Neural progenitor cell (in vitro differentiated cells): ENCODE data around the gene FN3KRP. TPM values are rescaled to one million over a fixed set of nuclear protein-coding genes. Genes with fewer than 3 reads are reported as not detected.

ENCODE experiments used
- DNase-seq: peaks from one replicate; pipeline ENCODE4 v3.0.0-alpha.2; 2016; ENCODE audit warnings: low spot score
- H2AFZ ChIP-seq: fragments of 200-600 bp; sonication (generic); replicated peaks from 2 replicates; pipeline ENCODE4 v1.6.1; 2016; ENCODE audit warnings: antibody characterized with exemption
- H3F3A ChIP-seq: fragments of 200-600 bp; sonication (generic); 2 replicates; pipeline ENCODE4 v1.6.1; 2016; ENCODE audit warnings: antibody characterized with exemption, low read depth
- H3K27ac ChIP-seq: fragments of 200-600 bp; sonication (generic); 2 replicates; pipeline ENCODE4 v1.5.1; 2016; ENCODE audit warnings: mild to moderate bottlenecking
- H3K27me3 ChIP-seq: fragments of 200-600 bp; sonication (generic); 2 replicates; pipeline ENCODE4 v1.6.1; 2016; ENCODE audit warnings: mild to moderate bottlenecking, moderate library complexity
- H3K36me3 ChIP-seq: fragments of 200-600 bp; sonication (generic); 2 replicates; pipeline ENCODE4 v1.5.1; 2016
- H3K4me1 ChIP-seq: fragments of 200-600 bp; sonication (generic); 2 replicates; pipeline ENCODE4 v1.6.1; 2016; ENCODE audit warnings: mixed run types
- H3K4me2 ChIP-seq: fragments of 200-600 bp; sonication (generic); 2 replicates; pipeline ENCODE4 v1.6.1; 2016
- H3K4me3 ChIP-seq: fragments of 200-600 bp; sonication (generic); 2 replicates; pipeline ENCODE4 v1.5.1; 2016
- H3K79me2 ChIP-seq: fragments of 200-600 bp; sonication (generic); 2 replicates; pipeline ENCODE4 v1.6.1; 2016; ENCODE audit warnings: low read depth
- H3K9ac ChIP-seq: fragments of 200-600 bp; sonication (generic); 2 replicates; pipeline ENCODE4 v1.6.1; 2016
- H3K9me3 ChIP-seq: fragments of 200-600 bp; sonication (generic); 2 replicates; pipeline ENCODE4 v1.5.1; 2016; ENCODE audit warnings: low read depth
- H4K20me1 ChIP-seq: fragments of 200-600 bp; sonication (generic); 2 replicates; pipeline ENCODE4 v1.6.1; 2016; ENCODE audit warnings: low read depth
- H3K27ac Mint-ChIP-seq: 3 replicates; pipeline ENCODE4 v1.8.0; 2021; ENCODE audit warnings: mixed read lengths
- H3K27me3 Mint-ChIP-seq: 2 replicates; pipeline ENCODE4 v1.8.0; 2022; ENCODE audit warnings: low read depth, mild to moderate bottlenecking, inconsistent platforms, moderate library complexity, mixed read lengths; ENCODE audit not compliant: insufficient read depth
- H3K36me3 Mint-ChIP-seq: 3 replicates; pipeline ENCODE4 v1.8.0; 2021; ENCODE audit warnings: mixed read lengths
- H3K4me1 Mint-ChIP-seq: 3 replicates; pipeline ENCODE4 v1.8.0; 2021; ENCODE audit warnings: mixed read lengths
- H3K4me3 Mint-ChIP-seq: 3 replicates; pipeline ENCODE4 v1.8.0; 2021; ENCODE audit warnings: mild to moderate bottlenecking, moderate library complexity, mixed read lengths
- H3K9me3 Mint-ChIP-seq: 3 replicates; pipeline ENCODE4 v1.8.0; 2020; ENCODE audit warnings: mixed read lengths
- EZH2 ChIP-seq: fragments of 200-600 bp; sonication (generic); IDR thresholded peaks from 2 replicates; pipeline ENCODE4 v1.6.1; 2017; ENCODE audit warnings: antibody characterized with exemption, mild to moderate bottlenecking, moderate library complexity
- EZH2phosphoT487 ChIP-seq: fragments of 200-600 bp; sonication (generic); IDR thresholded peaks from 2 replicates; pipeline ENCODE4 v1.6.1; 2017; ENCODE audit warnings: antibody characterized with exemption
- total RNA-seq: library from RNA; depleted of rRNA; stranded (reverse); fragments of >200 nt; gene quantifications from 2 replicates; pipeline ENCODE4 v1.2.3, GENCODE V29; 2015; ENCODE audit warnings: low replicate concordance
- TF ChIP-seq, protein P1 (sequence below): fragments of 200-600 bp; sonication (generic); IDR thresholded peaks from 2 replicates; pipeline ENCODE4 v1.5.1; 2017; ENCODE audit warnings: antibody characterized with exemption, mild to moderate bottlenecking

FN3KRP gene
- total RNA-seq, 1 donor from 2014 or later: 19.2 TPM

DNA sequence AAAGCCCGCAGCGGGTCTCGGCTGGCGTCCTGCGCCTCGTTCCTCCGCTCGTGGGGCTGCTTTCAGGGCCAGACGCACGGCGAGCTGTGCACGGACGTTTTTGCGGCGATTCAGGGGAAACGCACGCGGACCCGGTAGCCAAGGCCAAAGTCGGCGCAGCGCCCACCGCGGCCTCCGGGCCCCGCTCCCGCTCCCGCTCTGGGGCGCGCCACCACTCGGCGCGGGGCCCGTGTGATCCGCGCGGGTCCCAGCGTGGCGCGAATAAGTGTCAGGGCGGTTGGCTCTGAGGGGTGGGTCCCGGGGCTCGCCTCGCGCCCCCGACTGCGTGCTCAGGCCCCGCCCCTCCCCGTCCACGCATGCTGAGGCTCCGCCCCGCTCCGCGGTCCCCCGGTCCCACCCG, 34.7 kb downstream of the FN3KRP start:
- H4K20me1 ChIP-seq: peaks cover 35% of the 10 kb centered on the region
- H3K4me1 Mint-ChIP-seq: peaks cover 32% of the 10 kb centered on the region
- peak overlapping the region; percentile 77 for H3K4me3 Mint-ChIP-seq

GRCh38 chr17:82751571-82752370, 35.3 kb downstream of the FN3KRP start, which contains the start of gene TBCD:
TBCD (plus strand) TSS chr17:82752065; CDS start chr17:82752194, 129 bp downstream.
- peaks cover 6% of the 10 kb centered on the region for H3K27me3 Mint-ChIP-seq
- Histone ChIP-seq H4K20me1 (peaks cover 37% of the 10 kb centered on the region), H2AFZ (peak within 1 kb of the TSS; percentile 95), H3K79me2 (peaks cover 43% of the 10 kb centered on the region), H3K4me1 (peaks cover 28% of the 10 kb centered on the region), H3K36me3 (no peaks in the 10 kb centered on the region), H3K9ac (peak within 1 kb of the TSS; percentile 2), H3K9me3 (no peaks in the 10 kb centered on the region), H3K27ac (no peak within 1 kb of the TSS), H3K4me2 (peak within 1 kb of the TSS; percentile 90), H3K27me3 (peaks cover 27% of the 10 kb centered on the region), H3K4me3 (peak within 1 kb of the TSS; percentile 98), H3F3A (peaks cover 33% of the 10 kb centered on the region)
- peak within 1 kb of the TSS; percentile 13 for H3K27ac Mint-ChIP-seq
- DNase-seq: peak; percentile 95
- peaks cover 8% of the 10 kb centered on the region for H3K9me3 Mint-ChIP-seq
- H3K4me1 Mint-ChIP-seq: peaks cover 34% of the 10 kb centered on the region
- H3K4me3 Mint-ChIP-seq: peak within 1 kb of the TSS; percentile 95
- TF ChIP-seq EZH2phosphoT487 (no peak), EZH2 (peak; percentile 10)
- TF ChIP-seq, protein P1, sequence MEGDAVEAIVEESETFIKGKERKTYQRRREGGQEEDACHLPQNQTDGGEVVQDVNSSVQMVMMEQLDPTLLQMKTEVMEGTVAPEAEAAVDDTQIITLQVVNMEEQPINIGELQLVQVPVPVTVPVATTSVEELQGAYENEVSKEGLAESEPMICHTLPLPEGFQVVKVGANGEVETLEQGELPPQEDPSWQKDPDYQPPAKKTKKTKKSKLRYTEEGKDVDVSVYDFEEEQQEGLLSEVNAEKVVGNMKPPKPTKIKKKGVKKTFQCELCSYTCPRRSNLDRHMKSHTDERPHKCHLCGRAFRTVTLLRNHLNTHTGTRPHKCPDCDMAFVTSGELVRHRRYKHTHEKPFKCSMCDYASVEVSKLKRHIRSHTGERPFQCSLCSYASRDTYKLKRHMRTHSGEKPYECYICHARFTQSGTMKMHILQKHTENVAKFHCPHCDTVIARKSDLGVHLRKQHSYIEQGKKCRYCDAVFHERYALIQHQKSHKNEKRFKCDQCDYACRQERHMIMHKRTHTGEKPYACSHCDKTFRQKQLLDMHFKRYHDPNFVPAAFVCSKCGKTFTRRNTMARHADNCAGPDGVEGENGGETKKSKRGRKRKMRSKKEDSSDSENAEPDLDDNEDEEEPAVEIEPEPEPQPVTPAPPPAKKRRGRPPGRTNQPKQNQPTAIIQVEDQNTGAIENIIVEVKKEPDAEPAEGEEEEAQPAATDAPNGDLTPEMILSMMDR: no peak
- H3K36me3 Mint-ChIP-seq: peaks cover 7% of the 10 kb centered on the region

More for the DNA sequence above, 34.7 kb downstream of the FN3KRP start:
- peaks cover 27% of the 10 kb centered on the region for H3K27me3 ChIP-seq
- H3K36me3 ChIP-seq: no peaks in the 10 kb centered on the region
- H3K9ac ChIP-seq: no peak overlapping the region
- no peak overlapping the region for H2AFZ ChIP-seq
- H3K9me3 ChIP-seq: no peaks in the 10 kb centered on the region
- peaks cover 28% of the 10 kb centered on the region for H3K4me1 ChIP-seq
- H3K4me3 ChIP-seq: peak overlapping the region; percentile 98
- Mint-ChIP-seq H3K27ac (no peak overlapping the region), H3K9me3 (peaks cover 11% of the 10 kb centered on the region), H3K36me3 (peaks cover 5% of the 10 kb centered on the region), H3K27me3 (peaks cover 6% of the 10 kb centered on the region)
- TF ChIP-seq EZH2phosphoT487: no peak
- TF ChIP-seq, protein P1: no peak
- no peak for TF ChIP-seq EZH2
- no peak overlapping the region for H3K27ac ChIP-seq
- H3F3A ChIP-seq: peaks cover 33% of the 10 kb centered on the region
- peaks cover 37% of the 10 kb centered on the region for H3K79me2 ChIP-seq
- peak overlapping the region; percentile 84 for H3K4me2 ChIP-seq
- DNase-seq: no peak

DNA sequence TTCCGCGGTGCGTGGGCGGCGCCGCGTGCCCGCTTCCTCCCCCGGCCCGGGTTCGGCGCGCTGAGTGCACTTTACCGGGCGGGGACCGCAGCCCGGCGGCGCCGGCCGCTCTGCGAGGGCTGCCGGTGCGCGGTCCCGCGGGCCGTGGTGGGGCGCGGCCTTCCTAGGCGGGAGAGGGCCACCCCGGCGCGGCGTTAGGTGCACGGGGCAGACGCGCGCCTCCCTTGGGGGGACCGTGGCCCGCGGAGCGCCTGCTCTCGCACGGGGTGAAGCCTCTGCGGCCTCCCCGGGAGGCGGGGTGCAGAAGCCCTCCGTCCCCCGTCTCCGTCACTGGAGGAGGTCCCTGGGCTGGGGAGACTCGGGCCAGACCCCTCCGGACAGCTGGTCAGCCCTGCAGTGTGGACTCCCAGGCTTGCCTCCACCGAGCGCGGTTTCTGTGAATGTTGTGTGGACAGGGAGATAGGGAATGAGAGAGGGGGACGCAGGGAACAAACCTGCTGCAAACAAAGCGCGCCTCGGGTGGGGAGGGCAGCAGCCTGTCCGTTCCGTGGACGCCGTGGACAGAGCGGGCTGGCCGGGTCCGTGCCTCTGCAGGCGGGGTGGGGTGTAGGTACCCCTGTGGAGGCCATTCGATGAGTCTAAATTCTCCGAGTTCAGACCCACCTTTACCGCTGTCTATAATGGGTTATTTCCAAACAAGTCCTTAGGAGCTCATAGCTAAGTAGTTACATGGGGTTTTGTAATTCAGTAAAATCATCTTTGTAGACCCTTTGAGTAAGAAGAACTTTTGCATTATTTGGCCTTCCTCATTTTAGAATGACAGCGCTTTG, 36.1 kb downstream of the FN3KRP start:
- Mint-ChIP-seq H3K4me3 (peak overlapping the region; percentile 95), H3K9me3 (peaks cover 7% of the 10 kb centered on the region), H3K4me1 (peaks cover 36% of the 10 kb centered on the region), H3K27ac (peak overlapping the region; percentile 13), H3K36me3 (peaks cover 10% of the 10 kb centered on the region), H3K27me3 (peaks cover 6% of the 10 kb centered on the region)
- Histone ChIP-seq H2AFZ (no peak overlapping the region), H3K79me2 (peaks cover 51% of the 10 kb centered on the region), H4K20me1 (peaks cover 40% of the 10 kb centered on the region), H3K9ac (peak overlapping the region; percentile 2), H3K4me2 (peak overlapping the region; percentile 90), H3K4me3 (peak overlapping the region; percentile 98), H3K36me3 (no peaks in the 10 kb centered on the region), H3K27me3 (peaks cover 27% of the 10 kb centered on the region), H3K4me1 (peaks cover 28% of the 10 kb centered on the region), H3K9me3 (no peaks in the 10 kb centered on the region), H3F3A (peaks cover 33% of the 10 kb centered on the region), H3K27ac (no peak overlapping the region)
- TF ChIP-seq, protein P1: no peak
- TF ChIP-seq EZH2phosphoT487 (no peak), EZH2 (no peak)
- DNase-seq: peak; percentile 53
